Caco-2 (cell line): ENCODE results near the gene YWHAB. TPM values are rescaled to one million over a fixed set of nuclear protein-coding genes. Genes with fewer than 3 reads are reported as not detected.
A peak's percentile ranks its signal among the peaks of the same experiment; 100 is the strongest.

Experiments used
- BruUV-seq: library from RNA; stranded (reverse); fragments of 400-500 nt; replicated peaks from 2 replicates; lab custom pipeline; 2021; lab: Mats Ljungman, UMichigan
- CTCF ChIA-PET: fragments of 300-600 bp; sonication (Branson Sonifier 250); formaldehyde crosslinking; loops from one replicate; lab custom pipeline; 2022; ENCODE audit warnings: antibody characterized with exemption; lab: Charles Lee
- POLR2A ChIA-PET: fragments of 300-600 bp; sonication (Branson Sonifier 250); formaldehyde crosslinking; loops from one replicate; lab custom pipeline; 2022; ENCODE audit warnings: antibody characterized with exemption; lab: Charles Lee
- DNase-seq, 2 experiments: peaks; one replicate each; pipeline versions ENCODE4 v3.0.0 to v3.0.0-alpha.2; 2020 to 2022
- H3K27me3 ChIP-seq: replicated peaks from 2 replicates; pipeline ENCODE4 v1.6.0; 2011; ENCODE audit warnings: low read length; ENCODE audit not compliant: control insufficient read depth, insufficient read depth
- H3K36me3 ChIP-seq: 2 replicates; pipeline ENCODE4 v1.5.1; 2011; ENCODE audit warnings: low read length; ENCODE audit not compliant: control insufficient read depth, insufficient read depth
- H3K4me1 ChIP-seq: fragments of 250-450 bp; sonication (Bioruptor Pico); 2 replicates; pipeline ENCODE4 v1.5.1; 2020; ENCODE audit warnings: mild to moderate bottlenecking
- H3K4me3 ChIP-seq: 2 replicates; pipeline ENCODE4 v1.5.1; 2011; ENCODE audit warnings: low read depth, mild to moderate bottlenecking, control low read depth, low read length
- H3K9me3 ChIP-seq: fragments of 250-450 bp; sonication (Bioruptor Pico); 2 replicates; pipeline ENCODE4 v1.5.1; 2020; ENCODE audit warnings: mild to moderate bottlenecking, moderate library complexity
- H3K27ac Mint-ChIP-seq: one replicate; pipeline ENCODE4 v1.8.0; 2022; ENCODE audit warnings: mixed read lengths; ENCODE audit not compliant: unreplicated experiment
- H3K27me3 Mint-ChIP-seq: one replicate; pipeline ENCODE4 v1.8.0; 2022; ENCODE audit warnings: mixed read lengths; ENCODE audit not compliant: insufficient read depth, unreplicated experiment
- H3K36me3 Mint-ChIP-seq: one replicate; pipeline ENCODE4 v1.8.0; 2022; ENCODE audit warnings: mild to moderate bottlenecking, mixed read lengths; ENCODE audit not compliant: insufficient read depth, unreplicated experiment
- H3K4me1 Mint-ChIP-seq: one replicate; pipeline ENCODE4 v1.8.0; 2022; ENCODE audit warnings: low read depth, mixed read lengths; ENCODE audit not compliant: unreplicated experiment
- H3K4me3 Mint-ChIP-seq: one replicate; pipeline ENCODE4 v1.8.0; 2022; ENCODE audit warnings: mild to moderate bottlenecking, moderate library complexity, mixed read lengths; ENCODE audit not compliant: unreplicated experiment
- H3K9me3 Mint-ChIP-seq: one replicate; pipeline ENCODE4 v1.8.0; 2022; ENCODE audit warnings: mixed read lengths; ENCODE audit not compliant: unreplicated experiment
- CTCF ChIP-seq, 2 experiments: fragments of 200-600 bp in 1 of 2; IDR thresholded peaks; 1 replicate in 1 of 2; 2 replicates in 1 of 2; pipeline versions ENCODE4 v1.5.1 to v1.8.0; 2011 to 2022; ENCODE audit warnings: antibody characterized with exemption in 1 of 2, control low read depth in 1 of 2, inconsistent platforms in 1 of 2, low read depth in 1 of 2, low read length in 1 of 2, mild to moderate bottlenecking in 1 of 2, moderate library complexity in 1 of 2; ENCODE audit not compliant: insufficient read depth in 1 of 2, severe bottlenecking in 1 of 2, unreplicated experiment in 1 of 2
- intact Hi-C: fragments of 100-400 bp; cut with micrococcal nuclease; formaldehyde crosslinking; loops from one replicate; pipeline ENCODE4 v1.10.0; 2022; ENCODE audit not compliant: unreplicated experiment
- total RNA-seq: library from RNA; stranded (reverse); gene quantifications from 2 replicates; pipeline ENCODE4 v1.2.3, GENCODE V29; 2022

The YWHAB gene
- total RNA-seq, 1 experiment from 2014 or later, result 522 TPM

- no peak for DNase-seq
- ChIA-PET POLR2A (no interaction called here), CTCF (no interaction called here)
- H3K9me3 Mint-ChIP-seq, result no peaks in the 10 kb centered on the region
- Histone ChIP-seq H3K4me1 (no peaks in the 10 kb centered on the region), H3K27me3 (no peaks in the 10 kb centered on the region), H3K36me3 (peaks cover 23% of the 10 kb centered on the region), H3K9me3 (no peaks in the 10 kb centered on the region), H3K4me3 (no peak overlapping the region)
- BruUV-seq, result no TSS peak
- H3K36me3 Mint-ChIP-seq, result peaks cover 100% of the 10 kb centered on the region
- TF ChIP-seq CTCF (IDR thresholded peaks at IDR 0.05; ENCODE audit: insufficient read depth in 1 of 2, low read depth in 1 of 2, low read length in 1 of 2, severe bottlenecking in 1 of 2, unreplicated experiment in 1 of 2), result no peak
- H3K4me3 Mint-ChIP-seq, result no peak overlapping the region
- intact Hi-C loops, result no loop called here
- peaks cover 6% of the 10 kb centered on the region for H3K4me1 Mint-ChIP-seq
- no peak overlapping the region for H3K27ac Mint-ChIP-seq
- H3K27me3 Mint-ChIP-seq, result no peaks in the 10 kb centered on the region
Observed at GRCh38 chr20:44945261-44945660, 59.8 kb downstream of the YWHAB start.

- H3K9me3 Mint-ChIP-seq, result no peaks in the 10 kb centered on the region
- intact Hi-C loops, result no loop called here
- no peak for DNase-seq
- H3K4me3 ChIP-seq, result no peak overlapping the region
- peaks cover 26% of the 10 kb centered on the region for H3K36me3 ChIP-seq
- no peaks in the 10 kb centered on the region for H3K27me3 ChIP-seq
- no peaks in the 10 kb centered on the region for H3K9me3 ChIP-seq
- CTCF ChIA-PET, result interaction anchor here (0.6 to 1.1 kb wide), 2 partner anchors 10 to 16 kb away, joined by 3 to 6 read pairs; no protein-coding TSS in a partner anchor
- H3K27ac Mint-ChIP-seq, result no peak overlapping the region
- H3K27me3 Mint-ChIP-seq, result no peaks in the 10 kb centered on the region
- peaks cover 6% of the 10 kb centered on the region for H3K4me1 Mint-ChIP-seq
- H3K4me3 Mint-ChIP-seq, result no peak overlapping the region
- BruUV-seq, result TSS peak; percentile 4
- no peak for TF ChIP-seq CTCF (IDR thresholded peaks at IDR 0.05; ENCODE audit: insufficient read depth in 1 of 2, low read depth in 1 of 2, low read length in 1 of 2, severe bottlenecking in 1 of 2, unreplicated experiment in 1 of 2)
- no peaks in the 10 kb centered on the region for H3K4me1 ChIP-seq
- H3K36me3 Mint-ChIP-seq, result peaks cover 99% of the 10 kb centered on the region
- POLR2A ChIA-PET, result interaction anchor here (1.0 to 1.5 kb wide), 2 partner anchors 20 to 61 kb away, joined by 3 to 4 read pairs; partner anchors contain the start of genes STK4 and YWHAB
Observed at GRCh38 chr20:44946271-44946852, 60.9 kb downstream of the YWHAB start.

GRCh38 chr20:44948107-44948506 is 62.6 kb downstream of the YWHAB start:
- Mint-ChIP-seq H3K9me3 (no peaks in the 10 kb centered on the region), H3K36me3 (peaks cover 99% of the 10 kb centered on the region), H3K4me1 (peaks cover 14% of the 10 kb centered on the region), H3K4me3 (no peak overlapping the region), H3K27me3 (no peaks in the 10 kb centered on the region), H3K27ac (no peak overlapping the region)
- Histone ChIP-seq H3K27me3 (no peaks in the 10 kb centered on the region), H3K4me1 (no peaks in the 10 kb centered on the region; the same call in 1 of the 2 replicates), H3K4me3 (no peak overlapping the region), H3K36me3 (peaks cover 21% of the 10 kb centered on the region), H3K9me3 (no peaks in the 10 kb centered on the region)
- CTCF ChIA-PET, result interaction anchor here (0.8 to 1.0 kb wide), 2 partner anchors 12 to 101 kb away, joined by 3 read pairs; partner anchors contain the start of gene TOMM34
- POLR2A ChIA-PET, result interaction anchor here (1.0 to 2.1 kb wide), 2 partner anchors 9 to 11 kb away, joined by 3 to 5 read pairs; no protein-coding TSS in a partner anchor
- TF ChIP-seq CTCF (IDR thresholded peaks at IDR 0.05; ENCODE audit: insufficient read depth in 1 of 2, low read depth in 1 of 2, low read length in 1 of 2, severe bottlenecking in 1 of 2, unreplicated experiment in 1 of 2), result no peak
- DNase-seq, result no peak
- BruUV-seq, result no TSS peak
- intact Hi-C loops, result no loop called here
